GM23338 (cell line): ENCODE measurements around the gene ENTR1. TPM values are rescaled to one million over a fixed set of nuclear protein-coding genes. Genes with fewer than 3 reads are reported as not detected.

Experiments used
- ATAC-seq: fragments of 200-7000 bp; cut with Tn5 transposase; 3 replicates; pipeline ENCODE4 v1.9.1; 2020
- DNase-seq: peaks from one replicate; pipeline ENCODE4 v3.0.0-alpha.2; 2015; ENCODE audit warnings: low spot score
- H2AFZ ChIP-seq: fragments of 200-600 bp; sonication (generic); 2 replicates; pipeline ENCODE4 v1.8.0; 2016; ENCODE audit warnings: antibody characterized with exemption, mild to moderate bottlenecking, moderate library complexity
- H3F3A ChIP-seq: fragments of 200-600 bp; sonication (generic); replicated peaks from 2 replicates; pipeline ENCODE4 v1.8.0; 2017; ENCODE audit warnings: antibody characterized with exemption, mixed run types, low read depth
- H3K27ac ChIP-seq: fragments of 200-600 bp; sonication (generic); 2 replicates; pipeline ENCODE4 v1.6.1; 2016; ENCODE audit warnings: low read depth
- H3K27me3 ChIP-seq: fragments of 200-600 bp; sonication (generic); 2 replicates; pipeline ENCODE4 v1.8.0; 2016; ENCODE audit warnings: mild to moderate bottlenecking, mixed run types, moderate library complexity; ENCODE audit not compliant: insufficient read depth
- H3K36me3 ChIP-seq: fragments of 200-600 bp; sonication (generic); 2 replicates; pipeline ENCODE4 v1.8.0; 2016; ENCODE audit warnings: mild to moderate bottlenecking; ENCODE audit not compliant: insufficient read depth
- H3K4me1 ChIP-seq: fragments of 200-600 bp; sonication (generic); 2 replicates; pipeline ENCODE4 v1.8.0; 2016; ENCODE audit warnings: mild to moderate bottlenecking, moderate library complexity; ENCODE audit not compliant: insufficient read depth
- H3K4me2 ChIP-seq: fragments of 200-600 bp; sonication (generic); 2 replicates; pipeline ENCODE4 v1.7.1; 2017; ENCODE audit warnings: mixed run types
- H3K4me3 ChIP-seq: fragments of 200-600 bp; sonication (generic); 2 replicates; pipeline ENCODE4 v1.6.1; 2016; ENCODE audit warnings: mixed run types
- H3K79me2 ChIP-seq: fragments of 200-600 bp; sonication (generic); replicated peaks from 2 replicates; pipeline ENCODE4 v1.8.0; 2017; ENCODE audit warnings: mild to moderate bottlenecking; ENCODE audit not compliant: insufficient read depth
- H3K9me2 ChIP-seq: fragments of 200-600 bp; sonication (generic); 2 replicates; pipeline ENCODE4 v1.8.0; 2017; ENCODE audit not compliant: insufficient read depth
- H4K20me1 ChIP-seq: fragments of 200-600 bp; sonication (generic); replicated peaks from 2 replicates; pipeline ENCODE4 v1.8.0; 2017; ENCODE audit warnings: mild to moderate bottlenecking; ENCODE audit not compliant: insufficient read depth
- H3K27ac Mint-ChIP-seq: 2 replicates; pipeline ENCODE4 v1.8.0; 2020; ENCODE audit warnings: inconsistent platforms, mild to moderate bottlenecking, moderate library complexity, mixed read lengths
- H3K27me3 Mint-ChIP-seq: 3 replicates; pipeline ENCODE4 v1.8.0; 2022; ENCODE audit warnings: low read depth, mild to moderate bottlenecking, moderate library complexity, mixed read lengths, inconsistent platforms; ENCODE audit not compliant: insufficient read depth, poor library complexity
- H3K36me3 Mint-ChIP-seq: 3 replicates; pipeline ENCODE4 v1.8.0; 2021; ENCODE audit warnings: low read depth, mild to moderate bottlenecking, inconsistent platforms, moderate library complexity, mixed read lengths
- H3K4me1 Mint-ChIP-seq: 3 replicates; pipeline ENCODE4 v1.8.0; 2020; ENCODE audit warnings: mild to moderate bottlenecking, inconsistent platforms, mixed read lengths
- H3K4me3 Mint-ChIP-seq: 3 replicates; pipeline ENCODE4 v1.8.0; 2021; ENCODE audit warnings: moderate library complexity, mild to moderate bottlenecking, inconsistent platforms, mixed read lengths
- H3K9me3 Mint-ChIP-seq: 3 replicates; pipeline ENCODE4 v1.8.0; 2020; ENCODE audit warnings: moderate library complexity, mild to moderate bottlenecking, inconsistent platforms, mixed read lengths
- CREB1 ChIP-seq: fragments of 250-450 bp; sonication (Bioruptor Pico); IDR thresholded peaks from 2 replicates; pipeline ENCODE4 v1.5.0; 2020; ENCODE audit warnings: low read depth, mild to moderate bottlenecking, moderate library complexity
- CTCF ChIP-seq, 2 experiments: fragments of 200-600 bp in 1 of 2; sonication (generic) in 1 of 2; conservative IDR thresholded peaks; 2 replicates each; pipeline versions ENCODE4 v1.5.1 to v1.6.1; 2016 to 2017; ENCODE audit warnings: antibody characterized with exemption in 2 of 2, low read depth in 2 of 2, mild to moderate bottlenecking in 2 of 2, moderate library complexity in 1 of 2
- ETS1 ChIP-seq: IDR thresholded peaks from 2 replicates; pipeline ENCODE4 v1.6.1; 2016; ENCODE audit warnings: antibody characterized with exemption
- EZH2 ChIP-seq: fragments of 200-600 bp; sonication (generic); IDR thresholded peaks from one replicate; pipeline ENCODE4 v1.8.0; 2017; ENCODE audit warnings: antibody characterized with exemption, mild to moderate bottlenecking, low read depth; ENCODE audit not compliant: unreplicated experiment
- EZH2phosphoT487 ChIP-seq: fragments of 200-600 bp; sonication (generic); IDR thresholded peaks from one replicate; pipeline ENCODE4 v1.8.1; 2018; ENCODE audit warnings: antibody characterized with exemption; ENCODE audit not compliant: unreplicated experiment
- JUNB ChIP-seq: IDR thresholded peaks from one replicate; pipeline ENCODE4 v1.6.1; 2016; ENCODE audit warnings: antibody characterized with exemption; ENCODE audit not compliant: unreplicated experiment
- NANOG ChIP-seq: IDR thresholded peaks from 2 replicates; pipeline ENCODE4 v1.6.1; 2016; ENCODE audit warnings: antibody characterized with exemption, borderline replicate concordance
- POLR2AphosphoS5 ChIP-seq: IDR thresholded peaks from 2 replicates; pipeline ENCODE4 v1.6.1; 2016; ENCODE audit warnings: antibody characterized with exemption, low read depth
- REST ChIP-seq: IDR thresholded peaks from one replicate; pipeline ENCODE4 v1.6.1; 2018; ENCODE audit warnings: antibody characterized with exemption; ENCODE audit not compliant: unreplicated experiment
- STAT1 ChIP-seq: IDR thresholded peaks from one replicate; pipeline ENCODE4 v1.6.1; 2016; ENCODE audit warnings: antibody characterized with exemption; ENCODE audit not compliant: unreplicated experiment
- ZNF114 ChIP-seq: fragments of 250-450 bp; sonication (Bioruptor Pico); IDR thresholded peaks from 2 replicates; pipeline ENCODE4 v1.5.0; 2020; ENCODE audit warnings: mild to moderate bottlenecking, moderate library complexity
- ZNF331 ChIP-seq: fragments of 250-450 bp; sonication (Bioruptor Pico); IDR thresholded peaks from 2 replicates; pipeline ENCODE4 v1.5.0; 2020; ENCODE audit warnings: low read depth, mild to moderate bottlenecking, moderate library complexity
- polyA plus RNA-seq: library from polyadenylated mRNA; unstranded; fragments of >200 nt; fragmentation: Nextera tagmentation; extraction: Ambion mirVana; gene quantifications from 2 replicates; pipeline ENCODE4 v1.2.1, GENCODE V29; 2016
- total RNA-seq: library from RNA; depleted of rRNA; stranded (reverse); fragments of >200 nt; shearing (Covaris generic); gene quantifications from 2 replicates; pipeline ENCODE4 v1.2.3, GENCODE V29; 2014

Gene ENTR1
- total and polyA plus RNA-seq, 2 experiments from 2014 or later = 25.6 to 91.9 TPM

GRCh38 chr9:136378170-136379002 lies 32.0 kb downstream of the ENTR1 start (continued):
- no peak for TF ChIP-seq EZH2phosphoT487

- Histone ChIP-seq H2AFZ (no peak overlapping the region), H4K20me1 (peaks cover 4% of the 10 kb centered on the region; the same call in 1 of the 2 replicates), H3K27me3 (no peaks in the 10 kb centered on the region), H3K4me3 (no peak overlapping the region), H3K27ac (no peak overlapping the region), H3K4me2 (no peak overlapping the region), H3K36me3 (no peaks in the 10 kb centered on the region), H3F3A (no peaks in the 10 kb centered on the region), H3K79me2 (no peaks in the 10 kb centered on the region), H3K9me2 (no peaks in the 10 kb centered on the region), H3K4me1 (no peaks in the 10 kb centered on the region)
- Mint-ChIP-seq H3K4me1 (no peaks in the 10 kb centered on the region), H3K9me3 (no peaks in the 10 kb centered on the region), H3K27me3 (peaks cover 3% of the 10 kb centered on the region), H3K36me3 (peaks cover 15% of the 10 kb centered on the region), H3K27ac (no peak overlapping the region), H3K4me3 (no peak overlapping the region)
- DNase-seq = no peak
- no peak for ATAC-seq
- TF ChIP-seq REST (no peak), ZNF114 (CRISPR knock-in tag) (no peak), CTCF (conservative IDR thresholded peaks at IDR 0.05; ENCODE audit: low read depth in 2 of 2) (no peak), POLR2AphosphoS5 (no peak), JUNB (no peak), ETS1 (no peak), STAT1 (no peak), NANOG (no peak), CREB1 (CRISPR knock-in tag) (no peak), EZH2 (no peak), ZNF331 (CRISPR knock-in tag) (no peak)
These were observed 32.9 kb downstream of the ENTR1 start for GRCh38 chr9:136377341-136378169.
